ENCODE data around the gene LGALS7. TPM values are rescaled to one million over a fixed set of nuclear protein-coding genes. Genes with fewer than 3 reads are reported as not detected.

The LGALS7 gene
- total and polyA plus RNA-seq, 10 of the 15 experiments (the other 5 are each of a cell fraction or from before 2014, with no cell fraction given): 0.19 TPM; not detected in 9

- H3K9me3 ChIP-seq (replicated peaks; ENCODE audit: control insufficient read depth, insufficient read depth, low read length): no peaks in the 10 kb centered on the region; the same call in 2 of the 3 replicates
- FAIRE-seq (no peak), DNase-seq (ENCODE audit: low read depth, low spot score) (no peak), ATAC-seq (no peak)
- TF ChIP-seq CBFB (IDR thresholded peaks at IDR 0.05; ENCODE audit: low read depth) (no peak), NRF1 (conservative IDR thresholded peaks at IDR 0.05; ENCODE audit: low read depth, low read length) (no peak), EGR1 (IDR thresholded peaks at IDR 0.05; ENCODE audit: borderline replicate concordance in 1 of 2, low read depth in 2 of 2, low read length in 2 of 2) (no peak), NFIC (IDR thresholded peaks at IDR 0.05; ENCODE audit: low read depth, low read length) (no peak), YY1 (IDR thresholded peaks at IDR 0.05; ENCODE audit: low read depth, low read length) (no peak), NR2C1 (IDR thresholded peaks at IDR 0.05) (no peak), CBX5 (IDR thresholded peaks at IDR 0.05; ENCODE audit: low read depth) (no peak), ATF3 (IDR thresholded peaks at IDR 0.05; ENCODE audit: borderline replicate concordance, extremely low read depth, low read depth, low read length) (no peak), NFYA (IDR thresholded peaks at IDR 0.05; ENCODE audit: borderline replicate concordance, low read depth, low read length) (no peak), EP300 (IDR thresholded peaks at IDR 0.05; ENCODE audit: borderline replicate concordance in 1 of 2, control insufficient read depth in 1 of 2, low read depth in 2 of 2, low read length in 2 of 2) (no peak)
- POLR2A ChIA-PET: no interaction called here
- CTCF ChIA-PET: no interaction called here
- H3K4me3 ChIP-seq: no peak overlapping the region
- H3K4me1 ChIP-seq (ENCODE audit: control insufficient read depth, insufficient read depth, low read length): no peaks in the 10 kb centered on the region
- SMC1A ChIA-PET (ENCODE audit: uncharacterized antibody, unreplicated experiment): no interaction called here
- no peak overlapping the region for H2AFZ ChIP-seq (ENCODE audit: control insufficient read depth, low read depth, low read length)
- H3K27ac ChIP-seq (ENCODE audit: control insufficient read depth, insufficient read depth): no peak overlapping the region
- in situ Hi-C loops (cut with MboI): no loop called here
- no peaks in the 10 kb centered on the region for H3K36me3 ChIP-seq (ENCODE audit: control insufficient read depth in 2 of 2, insufficient read depth in 2 of 2, low read length in 1 of 2)
- H3K27me3 ChIP-seq (replicated peaks in 1 of 2; ENCODE audit: control insufficient read depth in 2 of 2, insufficient read depth in 2 of 2, low read length in 1 of 2): no peaks in the 10 kb centered on the region
- WGBS (ENCODE audit: insufficient coverage, insufficient replicate concordance, low lambda C conversion rate, missing lambda C conversion rate): 93% methylated on average over 5 of the region's 5 CpGs
- no peaks in the 10 kb centered on the region for H3K79me2 ChIP-seq (ENCODE audit: control insufficient read depth, insufficient read depth, low read length)
- H3K9ac ChIP-seq (ENCODE audit: control insufficient read depth, insufficient read depth, low read length): no peak overlapping the region
- H4K20me1 ChIP-seq (ENCODE audit: control insufficient read depth, insufficient read depth): no peaks in the 10 kb centered on the region
- intact Hi-C loops (cut with micrococcal nuclease; ENCODE audit: unreplicated experiment): no loop called here
- H3K4me2 ChIP-seq (ENCODE audit: control insufficient read depth, insufficient read depth): no peak overlapping the region
- no TSS peak for BruUV-seq (replicated peaks)
- RAD21 ChIA-PET (ENCODE audit: unreplicated experiment): no interaction called here
Measured at GRCh38 chr19:38793671-38794070, 20.4 kb upstream of the LGALS7 start.
